HEK293 (cell line): Measurements from ENCODE around the gene PKHD1.

Experiments
- CTCF ChIP-seq: fragments of 450-650 bp; formaldehyde crosslinking; IDR thresholded peaks from 2 replicates; pipeline ENCODE4 v1.5.1; 2016; ENCODE audit warnings: missing biosample characterization, missing genetic modification characterization
- ZNF184 ChIP-seq: fragments of 450-650 bp; IDR thresholded peaks from 2 replicates; pipeline ENCODE4 v1.5.1; 2018; ENCODE audit warnings: missing biosample characterization, mild to moderate bottlenecking, missing genetic modification characterization
- ZNF292 ChIP-seq: fragments of 450-650 bp; formaldehyde crosslinking; IDR thresholded peaks from 2 replicates; pipeline ENCODE4 v1.5.1; 2016; ENCODE audit warnings: low read depth, missing biosample characterization, missing genetic modification characterization, borderline replicate concordance
- ZNF768 ChIP-seq: fragments of 450-650 bp; formaldehyde crosslinking; IDR thresholded peaks from 2 replicates; pipeline ENCODE4 v1.5.1; 2018; ENCODE audit warnings: missing biosample characterization, mild to moderate bottlenecking, missing genetic modification characterization

DNA sequence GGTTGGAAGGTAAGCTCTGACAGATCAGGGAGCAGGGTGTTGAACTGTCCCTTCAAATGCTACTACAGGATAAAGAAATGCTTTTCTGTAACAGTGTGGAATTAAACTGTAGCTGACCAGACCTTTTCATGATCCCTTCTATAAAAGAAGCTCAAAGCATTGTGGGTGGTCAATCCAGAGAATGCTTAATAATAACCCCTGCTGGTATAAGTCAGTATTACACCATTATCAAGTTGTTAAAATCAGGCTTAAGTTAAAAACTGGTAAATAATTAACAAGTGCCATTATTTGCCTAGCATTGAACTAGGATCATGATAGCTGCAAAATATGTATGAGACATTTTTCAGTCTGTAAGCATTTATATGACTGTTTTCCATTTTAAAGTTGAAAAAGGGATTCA lies 468.9 kb downstream of the PKHD1 start:
- TF ChIP-seq CTCF (tag by site-specific recombination) (no peak), ZNF768 (no peak), ZNF184 (tag by site-specific recombination) (no peak), ZNF292 (tag by site-specific recombination) (no peak)
